SH-SY5Y (cell line): ENCODE data around the gene LYPD3.

Source experiments
- GATA2 ChIP-seq: IDR thresholded peaks from 2 replicates; pipeline ENCODE4 v1.6.1; 2011; ENCODE audit warnings: mild to moderate bottlenecking, low read depth, low read length
- GATA3 ChIP-seq: IDR thresholded peaks from 2 replicates; pipeline ENCODE4 v1.6.1; 2011; ENCODE audit warnings: low read depth, mild to moderate bottlenecking, low read length, moderate library complexity

GRCh38 chr19:43495082-43495481, 29.7 kb upstream of the LYPD3 start:
- TF ChIP-seq GATA2 (no peak), GATA3 (no peak)
